HepG2 (cell line): Measurements from ENCODE around the gene VPS54. TPM values are rescaled to one million over a fixed set of nuclear protein-coding genes. Genes with fewer than 3 reads are reported as not detected.
A peak's percentile ranks its signal among the peaks of the same experiment; 100 is the strongest.

Experiments used
- AGO2 ChIP-seq: fragments of 200-400 bp; formaldehyde crosslinking; optimal IDR thresholded peaks from 2 replicates; pipeline ENCODE3; 2017; ENCODE audit warnings: mild to moderate bottlenecking, low read depth, low read length, moderate library complexity
- AHR ChIP-seq: IDR thresholded peaks from 2 replicates; pipeline ENCODE4 v1.6.1; 2018; ENCODE audit warnings: missing genetic modification reagents, missing compliant biosample characterization
- ARHGAP35 ChIP-seq: sonication (generic); formaldehyde crosslinking; IDR thresholded peaks from 2 replicates; pipeline ENCODE4 v1.9.0; 2022; ENCODE audit warnings: mild to moderate bottlenecking, inconsistent platforms, moderate library complexity, missing genetic modification reagents, borderline replicate concordance
- ASH2L ChIP-seq: fragments of 300-600, 200-600 bp; sonication (generic); IDR thresholded peaks from 2 replicates; pipeline ENCODE4 v1.7.0; 2017; ENCODE audit warnings: low read depth, mild to moderate bottlenecking, moderate library complexity, mixed read lengths, low read length; ENCODE audit not compliant: insufficient read length
- GATAD2A ChIP-seq: IDR thresholded peaks from 2 replicates; pipeline ENCODE4 v1.6.1; 2016
- HOXD1 ChIP-seq: sonication (generic); formaldehyde crosslinking; IDR thresholded peaks from 2 replicates; pipeline ENCODE4 v1.5.0; 2020; ENCODE audit warnings: missing genetic modification reagents
- IRF2 ChIP-seq: IDR thresholded peaks from 2 replicates; pipeline ENCODE4 v1.6.1; 2018; ENCODE audit warnings: missing genetic modification reagents, missing compliant biosample characterization
- KAT2B ChIP-seq: fragments of 150-350 bp; IDR thresholded peaks from 2 replicates; pipeline ENCODE4 v1.6.1; 2014; ENCODE audit warnings: low read depth, low read length, borderline replicate concordance
- KLF11 ChIP-seq: IDR thresholded peaks from 2 replicates; pipeline ENCODE4 v1.6.1; 2016; ENCODE audit warnings: missing compliant biosample characterization
- KLF16 ChIP-seq, 2 experiments: sonication (generic) in 1 of 2; formaldehyde crosslinking in 1 of 2; IDR thresholded peaks; 2 replicates each; pipeline versions ENCODE4 v1.6.1 to v1.8.0; 2016 to 2023; ENCODE audit warnings: missing genetic modification reagents in 2 of 2, missing compliant biosample characterization in 1 of 2
- MEF2D ChIP-seq: sonication (generic); formaldehyde crosslinking; IDR thresholded peaks from 2 replicates; pipeline ENCODE4 v1.5.1; 2020; ENCODE audit warnings: mild to moderate bottlenecking, missing genetic modification reagents
- MTF1 ChIP-seq: sonication (generic); formaldehyde crosslinking; IDR thresholded peaks from 2 replicates; pipeline ENCODE4 v1.5.0; 2020; ENCODE audit warnings: missing genetic modification reagents
- NCOR1 ChIP-seq: fragments of 200-600 bp; sonication (generic); IDR thresholded peaks from 2 replicates; pipeline ENCODE4 v1.7.0; 2017; ENCODE audit warnings: antibody characterized with exemption, low read length, borderline replicate concordance
- NFE2L2 ChIP-seq: fragments of 150-350 bp; IDR thresholded peaks from 2 replicates; pipeline ENCODE4 v1.6.1; 2014; ENCODE audit warnings: low read length
- PAX8 ChIP-seq: sonication (generic); formaldehyde crosslinking; IDR thresholded peaks from 2 replicates; pipeline ENCODE4 v1.8.0; 2022; ENCODE audit warnings: mild to moderate bottlenecking, missing genetic modification reagents, borderline replicate concordance
- RBM22 ChIP-seq: fragments of 200-400 bp; formaldehyde crosslinking; optimal IDR thresholded peaks from 2 replicates; pipeline ENCODE3; 2017; ENCODE audit warnings: mild to moderate bottlenecking, low read length, moderate library complexity
- SAFB2 ChIP-seq: sonication (generic); formaldehyde crosslinking; IDR thresholded peaks from 2 replicates; pipeline ENCODE4 v1.5.1; 2020; ENCODE audit warnings: missing genetic modification reagents, low read depth, mild to moderate bottlenecking, borderline replicate concordance
- SNAPC2 ChIP-seq: sonication (generic); formaldehyde crosslinking; IDR thresholded peaks from 2 replicates; pipeline ENCODE4 v1.8.1; 2022; ENCODE audit warnings: mild to moderate bottlenecking, missing genetic modification reagents
- ZNF44 ChIP-seq: sonication (generic); formaldehyde crosslinking; IDR thresholded peaks from 2 replicates; pipeline ENCODE4 v1.5.1; 2020; ENCODE audit warnings: mild to moderate bottlenecking, missing genetic modification reagents
- ZNF589 ChIP-seq: sonication (generic); formaldehyde crosslinking; conservative IDR thresholded peaks from 2 replicates; pipeline ENCODE4 v1.8.0; 2022; ENCODE audit warnings: mild to moderate bottlenecking, moderate library complexity, missing genetic modification reagents
- ZNF841 ChIP-seq: sonication (generic); formaldehyde crosslinking; IDR thresholded peaks from 2 replicates; pipeline ENCODE4 v1.8.1; 2023; ENCODE audit warnings: missing genetic modification reagents, borderline replicate concordance
- polyA plus RNA-seq, 8 experiments: library from polyadenylated mRNA; depleted of rRNA in 3 of 8; stranded (reverse) in 7 of 8; unstranded in 1 of 8; fragments of >200 nt; fragmentation: Illumina TruSeq in 4 of 8; extraction: Trizol in 4 of 8; gene quantifications; 2 replicates each; pipeline versions ENCODE4 v1.2.1 to v1.2.3, GENCODE V29; 2011 to 2016; ENCODE audit warnings: low read depth in 4 of 8, missing spikeins in 1 of 8, mixed read lengths in 1 of 8; ENCODE audit not compliant: insufficient read depth in 1 of 8
- total RNA-seq, 5 experiments: library from RNA; depleted of rRNA; stranded (reverse); fragments of >200 nt; fragmentation: Illumina TruSeq; extraction: Trizol; gene quantifications; 2 replicates each; pipeline ENCODE4 v1.2.3, GENCODE V29; 2016; ENCODE audit warnings: low read depth in 1 of 5
- TF ChIP-seq, protein P1 (sequence below): sonication (generic); formaldehyde crosslinking; IDR thresholded peaks from 2 replicates; pipeline ENCODE4 v1.4.0; 2020; ENCODE audit warnings: missing genetic modification reagents, borderline replicate concordance
- TF ChIP-seq, protein P2 (sequence below): sonication (generic); formaldehyde crosslinking; IDR thresholded peaks from 2 replicates; pipeline ENCODE4 v1.8.0; 2022; ENCODE audit warnings: missing genetic modification reagents, mild to moderate bottlenecking, inconsistent platforms, borderline replicate concordance
- TF ChIP-seq, protein P3 (sequence below): sonication (generic); formaldehyde crosslinking; IDR thresholded peaks from 2 replicates; pipeline ENCODE4 v1.4.0; 2020; ENCODE audit warnings: mild to moderate bottlenecking, missing genetic modification reagents
- TF ChIP-seq, protein P4 (sequence below): sonication (generic); formaldehyde crosslinking; IDR thresholded peaks from 2 replicates; pipeline ENCODE4 v1.5.0; 2020; ENCODE audit warnings: mild to moderate bottlenecking, low read depth, missing genetic modification reagents, borderline replicate concordance

VPS54 gene
- total and polyA plus RNA-seq, 2 of the 13 experiments (the other 11 are each of a cell fraction or from before 2014, with no cell fraction given): 64.7 to 77.5 TPM

DNA sequence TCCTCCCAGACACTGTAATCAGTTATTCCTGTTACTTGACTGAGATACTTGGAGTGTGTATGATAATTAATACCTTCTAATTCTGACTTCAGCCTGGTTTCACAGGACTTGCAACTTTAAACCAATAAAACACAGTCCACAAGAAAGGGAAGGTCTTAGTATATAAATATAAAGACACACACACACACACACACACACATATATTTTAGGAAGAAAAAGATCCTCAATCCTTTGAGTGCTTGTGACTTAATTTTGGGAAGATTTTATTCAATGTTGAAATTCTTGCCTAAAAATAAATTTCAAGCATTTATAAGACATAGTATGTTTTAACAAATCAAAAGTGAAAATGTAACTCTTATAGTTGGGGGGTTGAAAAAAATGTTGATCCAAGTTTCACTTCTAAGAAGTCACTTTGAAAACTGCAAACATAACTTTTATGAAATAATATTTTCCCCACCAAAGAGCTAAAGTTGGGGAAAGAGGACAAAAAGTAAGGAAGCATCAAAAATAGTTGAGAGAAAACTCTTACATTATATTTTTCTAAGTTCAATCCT is 824 bp upstream of the VPS54 start (continued):
- TF ChIP-seq, protein P1, sequence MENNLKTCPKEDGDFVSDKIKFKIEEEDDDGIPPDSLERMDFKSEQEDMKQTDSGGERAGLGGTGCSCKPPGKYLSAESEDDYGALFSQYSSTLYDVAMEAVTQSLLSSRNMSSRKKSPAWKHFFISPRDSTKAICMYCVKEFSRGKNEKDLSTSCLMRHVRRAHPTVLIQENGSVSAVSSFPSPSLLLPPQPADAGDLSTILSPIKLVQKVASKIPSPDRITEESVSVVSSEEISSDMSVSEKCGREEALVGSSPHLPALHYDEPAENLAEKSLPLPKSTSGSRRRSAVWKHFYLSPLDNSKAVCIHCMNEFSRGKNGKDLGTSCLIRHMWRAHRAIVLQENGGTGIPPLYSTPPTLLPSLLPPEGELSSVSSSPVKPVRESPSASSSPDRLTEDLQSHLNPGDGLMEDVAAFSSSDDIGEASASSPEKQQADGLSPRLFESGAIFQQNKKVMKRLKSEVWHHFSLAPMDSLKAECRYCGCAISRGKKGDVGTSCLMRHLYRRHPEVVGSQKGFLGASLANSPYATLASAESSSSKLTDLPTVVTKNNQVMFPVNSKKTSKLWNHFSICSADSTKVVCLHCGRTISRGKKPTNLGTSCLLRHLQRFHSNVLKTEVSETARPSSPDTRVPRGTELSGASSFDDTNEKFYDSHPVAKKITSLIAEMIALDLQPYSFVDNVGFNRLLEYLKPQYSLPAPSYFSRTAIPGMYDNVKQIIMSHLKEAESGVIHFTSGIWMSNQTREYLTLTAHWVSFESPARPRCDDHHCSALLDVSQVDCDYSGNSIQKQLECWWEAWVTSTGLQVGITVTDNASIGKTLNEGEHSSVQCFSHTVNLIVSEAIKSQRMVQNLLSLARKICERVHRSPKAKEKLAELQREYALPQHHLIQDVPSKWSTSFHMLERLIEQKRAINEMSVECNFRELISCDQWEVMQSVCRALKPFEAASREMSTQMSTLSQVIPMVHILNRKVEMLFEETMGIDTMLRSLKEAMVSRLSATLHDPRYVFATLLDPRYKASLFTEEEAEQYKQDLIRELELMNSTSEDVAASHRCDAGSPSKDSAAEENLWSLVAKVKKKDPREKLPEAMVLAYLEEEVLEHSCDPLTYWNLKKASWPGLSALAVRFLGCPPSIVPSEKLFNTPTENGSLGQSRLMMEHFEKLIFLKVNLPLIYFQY (CRISPR knock-in tag): no peak
- TF ChIP-seq, protein P2, sequence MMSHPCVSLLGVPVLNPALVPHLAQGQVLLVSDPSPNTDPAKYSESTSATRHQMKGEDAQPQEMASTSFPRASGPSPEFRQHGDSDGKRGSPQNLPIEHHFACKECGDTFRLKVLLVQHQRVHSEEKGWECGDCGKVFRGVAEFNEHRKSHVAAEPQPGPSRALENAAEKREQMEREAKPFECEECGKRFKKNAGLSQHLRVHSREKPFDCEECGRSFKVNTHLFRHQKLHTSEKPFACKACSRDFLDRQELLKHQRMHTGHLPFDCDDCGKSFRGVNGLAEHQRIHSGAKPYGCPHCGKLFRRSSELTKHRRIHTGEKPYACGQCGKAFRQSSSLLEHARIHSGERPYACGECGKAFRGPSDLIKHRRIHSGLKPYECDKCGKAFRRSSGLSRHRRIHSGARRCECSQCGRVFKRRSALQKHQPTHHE (CRISPR knock-in tag): no peak
- TF ChIP-seq RBM22 (no peak), NCOR1 (no peak; the same call in 1 of the 2 replicates), KLF16 (CRISPR knock-in tag; IDR thresholded peaks at IDR 0.05) (no peak), IRF2 (CRISPR knock-in tag) (no peak), ZNF841 (CRISPR knock-in tag) (0 out of 2 replicates have a peak, but pooled peaks have one; percentile 24), HOXD1 (no peak), SAFB2 (no peak), MTF1 (no peak), ZNF589 (CRISPR knock-in tag) (0 out of 2 replicates have a peak, but pooled peaks have one; percentile 21), GATAD2A (CRISPR knock-in tag) (no peak), KLF11 (no peak), ASH2L (peak; percentile 79), ARHGAP35 (CRISPR knock-in tag) (no peak), SNAPC2 (no peak), MEF2D (CRISPR knock-in tag) (no peak), NFE2L2 (no peak), PAX8 (CRISPR knock-in tag) (no peak), ZNF44 (0 out of 2 replicates have a peak, but pooled peaks have one; percentile 36), AHR (CRISPR knock-in tag) (no peak), KAT2B (no peak), AGO2 (no peak)
- TF ChIP-seq, protein P3, sequence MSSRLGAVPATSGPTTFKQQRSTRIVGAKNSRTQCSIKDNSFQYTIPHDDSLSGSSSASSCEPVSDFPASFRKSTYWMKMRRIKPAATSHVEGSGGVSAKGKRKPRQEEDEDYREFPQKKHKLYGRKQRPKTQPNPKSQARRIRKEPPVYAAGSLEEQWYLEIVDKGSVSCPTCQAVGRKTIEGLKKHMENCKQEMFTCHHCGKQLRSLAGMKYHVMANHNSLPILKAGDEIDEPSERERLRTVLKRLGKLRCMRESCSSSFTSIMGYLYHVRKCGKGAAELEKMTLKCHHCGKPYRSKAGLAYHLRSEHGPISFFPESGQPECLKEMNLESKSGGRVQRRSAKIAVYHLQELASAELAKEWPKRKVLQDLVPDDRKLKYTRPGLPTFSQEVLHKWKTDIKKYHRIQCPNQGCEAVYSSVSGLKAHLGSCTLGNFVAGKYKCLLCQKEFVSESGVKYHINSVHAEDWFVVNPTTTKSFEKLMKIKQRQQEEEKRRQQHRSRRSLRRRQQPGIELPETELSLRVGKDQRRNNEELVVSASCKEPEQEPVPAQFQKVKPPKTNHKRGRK (CRISPR knock-in tag): no peak
- TF ChIP-seq, protein P4, sequence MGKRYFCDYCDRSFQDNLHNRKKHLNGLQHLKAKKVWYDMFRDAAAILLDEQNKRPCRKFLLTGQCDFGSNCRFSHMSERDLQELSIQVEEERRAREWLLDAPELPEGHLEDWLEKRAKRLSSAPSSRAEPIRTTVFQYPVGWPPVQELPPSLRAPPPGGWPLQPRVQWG: no peak
